ENCODE measurements around the gene IGSF23. TPM values are rescaled to one million over a fixed set of nuclear protein-coding genes. Genes with fewer than 3 reads are reported as not detected.

IGSF23 gene
- total and polyA plus RNA-seq, 5 donors = not detected

DNA sequence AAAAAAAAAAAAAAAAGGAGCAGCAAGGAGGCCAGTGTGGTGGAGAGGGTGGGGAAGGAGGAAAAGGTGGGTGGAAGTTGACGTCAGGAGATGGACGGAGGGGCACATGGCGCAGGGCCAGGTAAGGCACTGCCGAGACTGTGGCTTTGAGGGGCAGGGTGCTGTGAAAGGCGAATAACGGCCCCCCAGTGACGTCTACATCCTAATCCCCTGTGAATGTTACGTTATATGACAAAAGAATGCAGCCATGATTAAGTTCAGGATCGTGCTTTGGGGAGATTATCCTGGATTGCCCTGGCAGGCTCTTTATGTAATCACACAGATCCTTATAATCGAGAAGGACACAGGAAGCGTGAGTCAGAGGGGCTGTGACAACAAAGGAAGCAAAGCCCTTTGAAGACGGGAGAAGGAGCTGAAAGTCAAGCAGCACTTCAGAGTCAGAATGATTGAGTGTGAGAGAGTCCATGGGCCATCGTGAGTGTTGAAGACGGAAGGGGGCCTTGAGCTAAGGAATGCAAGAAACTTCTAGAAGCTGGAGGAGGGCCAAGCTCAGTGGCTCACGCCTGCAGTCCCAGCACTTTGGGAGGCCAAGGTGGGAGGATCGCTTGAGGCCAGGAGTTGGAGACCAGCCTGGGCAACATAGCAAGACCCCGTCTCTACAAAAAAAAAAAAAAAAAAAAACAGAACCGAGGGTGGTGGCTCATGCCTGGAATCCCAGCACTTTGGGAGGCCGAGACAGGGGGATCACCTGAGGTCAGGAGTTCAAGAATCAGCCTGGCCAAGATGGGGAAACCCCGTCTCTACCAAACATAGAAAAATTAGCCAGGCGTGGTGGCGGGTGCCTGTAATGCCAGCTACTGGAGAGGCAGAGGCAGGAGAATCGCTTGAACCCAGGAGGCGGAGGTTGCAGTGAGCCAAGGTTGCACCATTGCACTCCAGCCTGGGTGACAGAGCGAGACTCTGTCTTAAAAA lies 71.8 kb downstream of the IGSF23 start:
- Histone ChIP-seq H3K27ac (ENCODE audit: low read length) (peak overlapping the region; percentile 75), H3K4me3 (ENCODE audit: low read length) (no peak overlapping the region), H3K9me3 (ENCODE audit: control insufficient read depth, low read length) (no peaks in the 10 kb centered on the region), H3K27me3 (ENCODE audit: control insufficient read depth, insufficient read depth) (no peaks in the 10 kb centered on the region), H3K4me1 (ENCODE audit: control insufficient read depth, insufficient read depth, low read length) (no peaks in the 10 kb centered on the region)
- DNase-seq (peak; percentile 69 to 77 (median 72)), ATAC-seq (peak; percentile 61 to 86)
- 38% methylated on average over 25 of the region's 25 CpGs for WGBS
- intact Hi-C loops (cut with DNase I) = no loop called here

DNA sequence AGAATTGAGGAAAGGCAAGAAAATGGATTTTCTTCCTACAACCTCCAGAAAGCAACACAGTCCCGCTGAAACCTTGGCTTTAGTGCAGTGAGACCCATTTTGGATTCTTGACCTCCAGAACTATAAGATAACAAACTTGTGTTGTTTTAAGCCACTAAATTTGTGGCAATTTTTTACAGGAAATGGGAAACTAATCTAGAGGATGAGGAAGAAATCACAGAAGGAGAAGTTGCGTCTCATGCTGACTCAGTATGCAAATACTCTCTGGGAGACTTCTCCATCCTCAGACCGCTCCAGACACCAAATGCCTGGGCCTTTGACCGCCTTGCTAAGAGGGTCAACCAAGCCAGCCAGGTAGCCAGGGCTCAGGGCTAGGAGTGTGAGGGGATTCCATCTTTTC lies 72.5 kb downstream of the IGSF23 start:
- intact Hi-C loops (cut with DNase I) = no loop called here
- no peak overlapping the region for H3K27ac ChIP-seq (ENCODE audit: low read length)
- ATAC-seq = peak in 1 of 2 donors; percentile 58
- 55% methylated on average over 4 of the region's 4 CpGs for WGBS
- H3K9me3 ChIP-seq (ENCODE audit: control insufficient read depth, low read length) = no peaks in the 10 kb centered on the region
- no peaks in the 10 kb centered on the region for H3K27me3 ChIP-seq (ENCODE audit: control insufficient read depth, insufficient read depth)
- DNase-seq = peak in 1 of 3 donors; percentile 51
- no peaks in the 10 kb centered on the region for H3K4me1 ChIP-seq (ENCODE audit: control insufficient read depth, insufficient read depth, low read length)
- H3K4me3 ChIP-seq (ENCODE audit: low read length) = no peak overlapping the region

Small RNAs within 50 kb of the gene (microRNA-seq; reads per million reads assigned to microRNA genes)
- 0 reads per million in 2 donors for gene MIR4531

Other genes starting within 250 kb of the IGSF23 start
- 1 to 10 TPM; 2.7 to 5.5 (median 3.9) TPM for gene ZNF285, start 212.0 kb upstream of the IGSF23 start, total RNA-seq
- gene ZNF285, start 212.0 kb upstream of the IGSF23 start, polyA plus RNA-seq = 2.2 TPM
- 1 to 10 TPM; 7.0 to 7.8 (median 7.2) TPM for gene ZNF229, start 165.1 kb upstream of the IGSF23 start, total RNA-seq
- gene ZNF229, start 165.1 kb upstream of the IGSF23 start, polyA plus RNA-seq = 3.3 TPM
- 1 to 10 TPM; 5.3 to 6.5 (median 6.0) TPM for gene ZNF180, start 113.0 kb upstream of the IGSF23 start, total RNA-seq
- gene ZNF180, start 113.0 kb upstream of the IGSF23 start, polyA plus RNA-seq = 2.6 TPM
- not detected for gene CEACAM20, start 83.9 kb upstream of the IGSF23 start, total RNA-seq
- not detected for gene CEACAM20, start 83.9 kb upstream of the IGSF23 start, polyA plus RNA-seq
- 10 to 100 TPM; 25.0 to 44.8 (median 33.9) TPM for gene PVR, start 30.3 kb downstream of the IGSF23 start, total RNA-seq
- gene PVR, start 30.3 kb downstream of the IGSF23 start, polyA plus RNA-seq = 27.3 TPM
- gene CEACAM19, start 57.9 kb downstream of the IGSF23 start, total RNA-seq = 1 to 10 TPM; 1.8 to 6.1 (median 2.3) TPM
- gene CEACAM19, start 57.9 kb downstream of the IGSF23 start, polyA plus RNA-seq = 4.4 TPM
- gene CEACAM16, start 85.6 kb downstream of the IGSF23 start, total RNA-seq = not detected
- gene CEACAM16, start 85.6 kb downstream of the IGSF23 start, polyA plus RNA-seq = not detected
- 10 to 100 TPM; 14.9 to 39.4 (median 17.9) TPM for gene BCL3, start 135.1 kb downstream of the IGSF23 start, total RNA-seq
- 25.8 TPM for gene BCL3, start 135.1 kb downstream of the IGSF23 start, polyA plus RNA-seq
- gene CBLC, start 164.3 kb downstream of the IGSF23 start, total RNA-seq = not detected
- not detected for gene CBLC, start 164.3 kb downstream of the IGSF23 start, polyA plus RNA-seq
- 100 to 1,000 TPM in 1 of 4 donors, 10 to 100 TPM in 3; 69.9 to 130 (median 80.1) TPM for gene BCAM, start 195.5 kb downstream of the IGSF23 start, total RNA-seq
- gene BCAM, start 195.5 kb downstream of the IGSF23 start, polyA plus RNA-seq = 107 TPM
- 100 to 1,000 TPM in 1 of 4 donors, 10 to 100 TPM in 3; 47.8 to 106 (median 57.5) TPM for gene NECTIN2, start 232.7 kb downstream of the IGSF23 start, total RNA-seq
- 44.2 TPM for gene NECTIN2, start 232.7 kb downstream of the IGSF23 start, polyA plus RNA-seq

Data from right cardiac atrium (tissue), 5 donors.